HCT116 (cell line): ENCODE results near the gene USP21.

Source experiments
- CEBPB ChIP-seq: IDR thresholded peaks from 2 replicates; pipeline ENCODE4 v1.6.1; 2012; ENCODE audit warnings: low read depth
- EZH2 ChIP-seq: fragments of 200-600 bp; sonication (generic); IDR thresholded peaks from 2 replicates; pipeline ENCODE4 v1.6.1; 2017; ENCODE audit warnings: antibody characterized with exemption, mixed run types
- EZH2phosphoT487 ChIP-seq: fragments of 200-600 bp; IDR thresholded peaks from 2 replicates; pipeline ENCODE4 v1.6.1; 2018; ENCODE audit warnings: antibody characterized with exemption, borderline replicate concordance
- FOSL1 ChIP-seq: IDR thresholded peaks from 2 replicates; pipeline ENCODE4 v1.6.1; 2012; ENCODE audit warnings: low read depth
- POLR2A ChIP-seq: IDR thresholded peaks from 2 replicates; pipeline ENCODE4 v1.7.0; 2011; ENCODE audit warnings: borderline replicate concordance; ENCODE audit not compliant: insufficient read depth, insufficient read length; ENCODE audit errors: extremely low read depth
- POLR2AphosphoS5 ChIP-seq: IDR thresholded peaks from 2 replicates; pipeline ENCODE4 v1.6.1; 2011; ENCODE audit warnings: mild to moderate bottlenecking, low read depth, low read length, moderate library complexity
- RAD21 ChIP-seq: IDR thresholded peaks from 2 replicates; pipeline ENCODE4 v1.6.1; 2012; ENCODE audit warnings: low read depth, mild to moderate bottlenecking
- SP1 ChIP-seq: IDR thresholded peaks from 2 replicates; pipeline ENCODE4 v1.6.1; 2012; ENCODE audit warnings: low read depth
- TF ChIP-seq, protein P1 (sequence below), 3 experiments: fragments of 200-600 bp in 1 of 3; sonication (generic) in 1 of 3; IDR thresholded peaks in 2 of 3; conservative IDR thresholded peaks in 1 of 3; 2 replicates each; pipeline ENCODE4 v1.5.1; 2012 to 2017; ENCODE audit warnings: low read depth in 2 of 3, low read length in 2 of 3, antibody characterized with exemption in 1 of 3, borderline replicate concordance in 1 of 3, control low read depth in 1 of 3, mild to moderate bottlenecking in 1 of 3, mixed read lengths in 1 of 3, mixed run types in 1 of 3, moderate library complexity in 1 of 3; ENCODE audit not compliant: insufficient read depth in 1 of 3
- TF ChIP-seq, protein P2 (sequence below): IDR thresholded peaks from 2 replicates; pipeline ENCODE4 v1.6.1; 2012
- TF ChIP-seq, protein P3 (sequence below): IDR thresholded peaks from 2 replicates; pipeline ENCODE4 v1.6.1; 2012; ENCODE audit warnings: low read depth
- TF ChIP-seq, protein P4 (sequence below): IDR thresholded peaks from 2 replicates; pipeline ENCODE4 v1.6.1; 2011; ENCODE audit warnings: mild to moderate bottlenecking, low read length, moderate library complexity; ENCODE audit not compliant: insufficient replicate concordance; ENCODE audit errors: extremely low read depth
- TF ChIP-seq, protein P5 (sequence below): IDR thresholded peaks from 2 replicates; pipeline ENCODE4 v1.6.1; 2012

DNA sequence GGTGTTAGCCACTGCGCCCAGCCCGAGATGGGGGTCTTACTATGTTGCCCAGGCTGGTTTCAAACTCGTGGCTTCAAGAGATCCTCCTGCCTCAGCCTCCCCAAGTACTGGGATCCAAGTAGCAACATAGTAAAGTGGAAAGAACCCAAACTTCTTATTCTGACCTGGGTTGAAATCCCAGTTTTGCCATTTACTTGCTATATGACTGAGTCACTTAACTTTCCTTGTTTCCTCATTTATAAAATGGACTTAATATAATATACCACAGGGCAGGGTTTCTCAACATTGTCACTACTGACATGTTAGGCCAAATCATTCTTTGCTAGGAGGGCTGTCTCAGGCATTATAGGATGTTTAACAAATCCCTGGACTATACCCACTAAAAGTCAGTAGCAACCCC is 48.2 kb upstream of the USP21 start:
- no peak for TF ChIP-seq POLR2A
- TF ChIP-seq, protein P1, sequence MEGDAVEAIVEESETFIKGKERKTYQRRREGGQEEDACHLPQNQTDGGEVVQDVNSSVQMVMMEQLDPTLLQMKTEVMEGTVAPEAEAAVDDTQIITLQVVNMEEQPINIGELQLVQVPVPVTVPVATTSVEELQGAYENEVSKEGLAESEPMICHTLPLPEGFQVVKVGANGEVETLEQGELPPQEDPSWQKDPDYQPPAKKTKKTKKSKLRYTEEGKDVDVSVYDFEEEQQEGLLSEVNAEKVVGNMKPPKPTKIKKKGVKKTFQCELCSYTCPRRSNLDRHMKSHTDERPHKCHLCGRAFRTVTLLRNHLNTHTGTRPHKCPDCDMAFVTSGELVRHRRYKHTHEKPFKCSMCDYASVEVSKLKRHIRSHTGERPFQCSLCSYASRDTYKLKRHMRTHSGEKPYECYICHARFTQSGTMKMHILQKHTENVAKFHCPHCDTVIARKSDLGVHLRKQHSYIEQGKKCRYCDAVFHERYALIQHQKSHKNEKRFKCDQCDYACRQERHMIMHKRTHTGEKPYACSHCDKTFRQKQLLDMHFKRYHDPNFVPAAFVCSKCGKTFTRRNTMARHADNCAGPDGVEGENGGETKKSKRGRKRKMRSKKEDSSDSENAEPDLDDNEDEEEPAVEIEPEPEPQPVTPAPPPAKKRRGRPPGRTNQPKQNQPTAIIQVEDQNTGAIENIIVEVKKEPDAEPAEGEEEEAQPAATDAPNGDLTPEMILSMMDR (IDR thresholded peaks at IDR 0.05 in 2 of 3, conservative IDR thresholded peaks at IDR 0.05 in 1 of 3; ENCODE audit: borderline replicate concordance in 1 of 3, insufficient read depth in 1 of 3, low read depth in 2 of 3, low read length in 2 of 3), result no peak
- TF ChIP-seq, protein P2, sequence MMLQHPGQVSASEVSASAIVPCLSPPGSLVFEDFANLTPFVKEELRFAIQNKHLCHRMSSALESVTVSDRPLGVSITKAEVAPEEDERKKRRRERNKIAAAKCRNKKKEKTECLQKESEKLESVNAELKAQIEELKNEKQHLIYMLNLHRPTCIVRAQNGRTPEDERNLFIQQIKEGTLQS, result no peak
- TF ChIP-seq RAD21, result no peak
- no peak for TF ChIP-seq EZH2
- no peak for TF ChIP-seq CEBPB
- TF ChIP-seq, protein P3, sequence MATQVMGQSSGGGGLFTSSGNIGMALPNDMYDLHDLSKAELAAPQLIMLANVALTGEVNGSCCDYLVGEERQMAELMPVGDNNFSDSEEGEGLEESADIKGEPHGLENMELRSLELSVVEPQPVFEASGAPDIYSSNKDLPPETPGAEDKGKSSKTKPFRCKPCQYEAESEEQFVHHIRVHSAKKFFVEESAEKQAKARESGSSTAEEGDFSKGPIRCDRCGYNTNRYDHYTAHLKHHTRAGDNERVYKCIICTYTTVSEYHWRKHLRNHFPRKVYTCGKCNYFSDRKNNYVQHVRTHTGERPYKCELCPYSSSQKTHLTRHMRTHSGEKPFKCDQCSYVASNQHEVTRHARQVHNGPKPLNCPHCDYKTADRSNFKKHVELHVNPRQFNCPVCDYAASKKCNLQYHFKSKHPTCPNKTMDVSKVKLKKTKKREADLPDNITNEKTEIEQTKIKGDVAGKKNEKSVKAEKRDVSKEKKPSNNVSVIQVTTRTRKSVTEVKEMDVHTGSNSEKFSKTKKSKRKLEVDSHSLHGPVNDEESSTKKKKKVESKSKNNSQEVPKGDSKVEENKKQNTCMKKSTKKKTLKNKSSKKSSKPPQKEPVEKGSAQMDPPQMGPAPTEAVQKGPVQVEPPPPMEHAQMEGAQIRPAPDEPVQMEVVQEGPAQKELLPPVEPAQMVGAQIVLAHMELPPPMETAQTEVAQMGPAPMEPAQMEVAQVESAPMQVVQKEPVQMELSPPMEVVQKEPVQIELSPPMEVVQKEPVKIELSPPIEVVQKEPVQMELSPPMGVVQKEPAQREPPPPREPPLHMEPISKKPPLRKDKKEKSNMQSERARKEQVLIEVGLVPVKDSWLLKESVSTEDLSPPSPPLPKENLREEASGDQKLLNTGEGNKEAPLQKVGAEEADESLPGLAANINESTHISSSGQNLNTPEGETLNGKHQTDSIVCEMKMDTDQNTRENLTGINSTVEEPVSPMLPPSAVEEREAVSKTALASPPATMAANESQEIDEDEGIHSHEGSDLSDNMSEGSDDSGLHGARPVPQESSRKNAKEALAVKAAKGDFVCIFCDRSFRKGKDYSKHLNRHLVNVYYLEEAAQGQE, result no peak
- TF ChIP-seq EZH2phosphoT487, result no peak
- TF ChIP-seq, protein P4, sequence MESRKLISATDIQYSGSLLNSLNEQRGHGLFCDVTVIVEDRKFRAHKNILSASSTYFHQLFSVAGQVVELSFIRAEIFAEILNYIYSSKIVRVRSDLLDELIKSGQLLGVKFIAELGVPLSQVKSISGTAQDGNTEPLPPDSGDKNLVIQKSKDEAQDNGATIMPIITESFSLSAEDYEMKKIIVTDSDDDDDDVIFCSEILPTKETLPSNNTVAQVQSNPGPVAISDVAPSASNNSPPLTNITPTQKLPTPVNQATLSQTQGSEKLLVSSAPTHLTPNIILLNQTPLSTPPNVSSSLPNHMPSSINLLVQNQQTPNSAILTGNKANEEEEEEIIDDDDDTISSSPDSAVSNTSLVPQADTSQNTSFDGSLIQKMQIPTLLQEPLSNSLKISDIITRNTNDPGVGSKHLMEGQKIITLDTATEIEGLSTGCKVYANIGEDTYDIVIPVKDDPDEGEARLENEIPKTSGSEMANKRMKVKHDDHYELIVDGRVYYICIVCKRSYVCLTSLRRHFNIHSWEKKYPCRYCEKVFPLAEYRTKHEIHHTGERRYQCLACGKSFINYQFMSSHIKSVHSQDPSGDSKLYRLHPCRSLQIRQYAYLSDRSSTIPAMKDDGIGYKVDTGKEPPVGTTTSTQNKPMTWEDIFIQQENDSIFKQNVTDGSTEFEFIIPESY, result no peak
- TF ChIP-seq SP1, result no peak
- no peak for TF ChIP-seq POLR2AphosphoS5
- TF ChIP-seq, protein P5, sequence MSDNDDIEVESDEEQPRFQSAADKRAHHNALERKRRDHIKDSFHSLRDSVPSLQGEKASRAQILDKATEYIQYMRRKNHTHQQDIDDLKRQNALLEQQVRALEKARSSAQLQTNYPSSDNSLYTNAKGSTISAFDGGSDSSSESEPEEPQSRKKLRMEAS, result no peak
- no peak for TF ChIP-seq FOSL1
